Measurements from ENCODE around the gene VWA8.

The VWA8 gene

DNA sequence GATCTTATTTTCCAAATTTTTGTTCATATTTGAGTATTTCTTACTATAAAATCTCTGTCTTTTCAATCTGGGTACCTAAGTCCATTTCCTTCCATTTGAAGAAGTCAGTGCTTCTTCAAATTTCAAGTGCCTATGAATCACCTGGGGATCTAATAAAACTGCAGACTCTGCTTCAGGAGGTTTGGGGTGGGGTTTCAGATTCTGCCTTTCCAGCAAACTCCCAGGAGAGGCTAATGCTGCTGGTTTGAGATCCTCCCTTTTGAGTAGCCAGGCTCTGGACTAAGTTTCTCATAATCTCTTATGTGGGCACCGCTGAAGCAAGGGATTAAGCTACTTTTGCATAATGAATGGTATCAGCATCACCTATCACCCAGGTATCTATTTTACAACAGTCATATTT is 261.1 kb downstream of the VWA8 start:
- H3K9ac ChIP-seq = no peak overlapping the region
- H3K4me2 ChIP-seq = no peak overlapping the region
- no peak overlapping the region for H3K27ac ChIP-seq
- H3K4me1 ChIP-seq = peaks cover 14 to 24% (median 19%) of the 10 kb centered on the region in 10 experiments
- no peaks in the 10 kb centered on the region for H3K27me3 ChIP-seq
- H3K9me3 ChIP-seq (replicated peaks in 1 of 11) = no peaks in the 10 kb centered on the region; a peak in 1 of 22 replicates
- peaks cover 0 to 12% (median 0%) of the 10 kb centered on the region in 11 experiments; a peak in 4 of 22 replicates for H3K36me3 ChIP-seq
- TF ChIP-seq Cebpa-rat (IDR thresholded peaks at IDR 0.05) = no peak
- no peak overlapping the region for H3K4me3 ChIP-seq
- no peaks in the 10 kb centered on the region for H4K20me1 ChIP-seq

DNA sequence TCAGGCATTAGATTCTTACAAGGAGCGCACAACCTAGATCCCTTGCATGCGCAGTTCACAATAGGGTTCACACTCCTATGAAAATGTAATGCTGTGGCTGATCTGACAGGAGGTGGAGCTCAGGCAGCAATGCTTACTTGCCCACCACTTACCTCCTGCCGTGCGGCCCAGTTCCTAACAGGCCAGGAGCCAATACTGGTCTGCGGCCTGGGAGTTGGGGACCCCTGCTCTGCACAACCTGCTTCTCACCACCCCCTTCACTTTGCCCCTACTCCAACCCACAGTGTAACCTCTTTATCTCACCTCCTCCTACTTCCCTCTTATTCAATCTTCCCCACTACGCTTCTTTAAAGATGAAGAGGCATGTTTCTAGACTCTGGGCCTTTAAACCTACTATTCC is 263.3 kb downstream of the VWA8 start:
- Histone ChIP-seq H3K27ac (peak overlapping the region in 2 of 11 experiments; percentile 45 to 87; a peak in 2 of 22 replicates), H3K27me3 (no peaks in the 10 kb centered on the region), H3K9ac (no peak overlapping the region), H3K4me1 (peaks cover 17 to 36% (median 22%) of the 10 kb centered on the region in 10 experiments), H4K20me1 (no peaks in the 10 kb centered on the region), H3K9me3 (replicated peaks in 1 of 11) (no peaks in the 10 kb centered on the region; a peak in 1 of 22 replicates), H3K36me3 (peaks cover 0 to 12% (median 0%) of the 10 kb centered on the region in 11 experiments; a peak in 4 of 22 replicates), H3K4me3 (no peak overlapping the region), H3K4me2 (no peak overlapping the region)
- no peak for TF ChIP-seq Cebpa-rat (IDR thresholded peaks at IDR 0.05)

DNA sequence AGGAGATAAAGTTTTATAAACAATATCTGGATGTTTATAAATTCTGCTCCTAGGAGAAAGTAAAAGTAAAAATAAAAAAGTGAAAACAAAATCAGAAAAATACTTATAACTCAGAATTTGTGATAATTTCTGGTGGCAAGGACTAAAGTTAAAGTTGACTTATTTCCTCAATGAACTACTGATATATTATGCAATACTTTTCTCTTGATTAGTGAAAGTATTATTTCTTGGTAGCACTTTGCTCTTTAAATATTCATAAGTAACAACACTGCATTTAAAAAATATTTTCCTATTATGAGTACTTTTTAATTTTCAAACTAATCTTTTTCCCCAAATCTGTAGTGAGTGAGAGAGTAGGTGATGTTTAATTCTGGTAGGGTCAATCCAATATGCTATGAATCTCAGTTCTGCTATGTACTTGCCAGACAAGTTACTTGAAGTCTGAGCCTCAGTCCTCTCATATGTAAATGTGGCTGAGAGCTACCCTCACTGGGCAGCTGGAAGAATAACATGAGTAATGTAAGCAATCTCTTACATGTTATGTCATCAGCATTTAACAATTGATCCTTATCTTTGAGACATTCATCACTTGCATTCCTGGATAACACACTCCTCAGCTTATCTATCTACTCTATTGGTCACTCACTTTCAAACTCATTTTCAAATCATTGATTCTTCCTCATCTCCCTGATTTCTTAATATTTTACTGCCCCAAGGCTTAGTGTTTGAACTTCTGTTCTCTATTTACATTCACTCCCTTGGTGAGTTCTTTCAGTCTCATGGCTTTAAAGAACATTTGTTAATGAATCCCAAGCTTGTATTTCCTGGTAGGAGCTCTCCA is 264.5 kb downstream of the VWA8 start:
- Histone ChIP-seq H4K20me1 (no peaks in the 10 kb centered on the region), H3K4me3 (no peak overlapping the region), H3K4me2 (peak overlapping the region in 2 of 11 experiments; percentile 61 to 70; a peak in 5 of 22 replicates), H3K27me3 (no peaks in the 10 kb centered on the region), H3K9ac (no peak overlapping the region), H3K36me3 (peaks cover 0 to 13% (median 0%) of the 10 kb centered on the region in 11 experiments; a peak in 4 of 22 replicates), H3K27ac (peak overlapping the region in 6 of 11 experiments; percentile 7 to 87 (median 72); a peak in 9 of 22 replicates), H3K9me3 (replicated peaks in 1 of 11) (no peaks in the 10 kb centered on the region; a peak in 1 of 22 replicates), H3K4me1 (peaks cover 17 to 37% (median 22%) of the 10 kb centered on the region in 10 experiments)
- TF ChIP-seq Cebpa-rat (IDR thresholded peaks at IDR 0.05) = no peak

DNA sequence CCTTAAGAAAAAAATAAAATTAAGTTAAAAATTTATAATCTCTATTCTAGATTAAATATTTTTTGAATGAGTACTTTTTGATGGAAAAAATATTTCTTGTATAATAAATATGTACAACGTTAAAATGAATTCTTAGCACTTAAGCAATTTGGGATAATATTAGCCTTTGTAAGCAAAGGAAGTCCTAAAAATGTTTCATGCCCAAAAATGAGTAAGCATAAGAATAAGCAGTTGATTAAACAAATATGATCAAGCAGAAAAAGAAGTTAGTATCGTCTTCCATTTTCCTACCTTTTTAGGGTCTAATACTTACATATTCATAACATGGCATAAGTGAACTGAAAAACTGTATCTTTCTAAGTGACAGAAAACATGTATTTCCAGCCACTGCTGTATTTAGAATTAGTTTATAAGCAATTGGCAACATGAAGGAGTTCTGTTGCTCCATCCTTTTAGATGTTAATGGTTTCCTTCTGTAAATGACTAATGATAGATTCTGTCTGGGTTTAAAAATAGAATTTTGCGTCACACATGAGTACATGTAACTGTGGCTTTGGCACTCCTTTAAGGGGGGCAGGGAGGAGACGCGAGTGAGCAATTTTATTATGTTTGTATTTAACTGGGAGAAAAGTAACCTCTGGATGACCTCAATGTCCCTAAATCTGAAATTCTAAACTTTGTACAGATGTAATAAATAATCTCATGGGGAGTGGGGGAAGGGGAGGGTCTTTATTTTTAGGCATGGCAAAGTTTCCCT is 266.2 kb downstream of the VWA8 start:
- Histone ChIP-seq H3K4me1 (peaks cover 11 to 42% (median 19%) of the 10 kb centered on the region in 10 experiments), H3K9ac (peak overlapping the region in 7 of 11 experiments; percentile 17 to 67 (median 43); a peak in 10 of 22 replicates), H4K20me1 (no peaks in the 10 kb centered on the region), H3K27ac (peak overlapping the region in 10 of 11 experiments; percentile 36 to 87 (median 70); a peak in 18 of 22 replicates), H3K4me3 (no peak overlapping the region; a peak in 1 of 20 replicates), H3K4me2 (peak overlapping the region; percentile 34 to 71 (median 63)), H3K27me3 (no peaks in the 10 kb centered on the region), H3K36me3 (peaks cover 0 to 30% (median 0%) of the 10 kb centered on the region in 11 experiments; a peak in 5 of 22 replicates), H3K9me3 (replicated peaks in 1 of 11) (no peaks in the 10 kb centered on the region; a peak in 1 of 22 replicates)
- TF ChIP-seq Cebpa-rat (IDR thresholded peaks at IDR 0.05) = peak in 2 of 11 experiments; percentile 54; a peak in 3 of 22 replicates

DNA sequence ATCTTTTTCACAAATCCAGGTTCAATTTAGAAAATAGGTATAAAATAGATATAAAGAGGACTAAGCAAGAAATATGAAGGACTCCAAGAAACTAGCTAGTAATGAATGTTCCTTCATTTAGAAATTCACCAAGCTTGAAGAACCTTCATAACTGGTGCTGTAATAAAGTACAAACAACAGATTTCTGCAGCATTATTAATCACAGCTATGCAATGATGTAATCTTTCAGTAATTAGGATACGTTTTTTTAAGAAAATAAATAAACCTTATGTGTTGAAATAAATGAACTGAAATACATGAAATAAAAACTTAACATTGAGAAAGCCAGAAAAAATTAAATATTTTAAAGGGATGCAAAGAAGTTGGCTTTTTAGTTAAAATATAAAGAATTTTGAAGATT is 267.5 kb downstream of the VWA8 start:
- Histone ChIP-seq H4K20me1 (no peaks in the 10 kb centered on the region), H3K27ac (peak overlapping the region in 3 of 11 experiments; percentile 27 to 87 (median 80); a peak in 5 of 22 replicates), H3K4me1 (peaks cover 11 to 42% (median 19%) of the 10 kb centered on the region in 10 experiments), H3K9ac (no peak overlapping the region), H3K36me3 (peaks cover 0 to 23% (median 0%) of the 10 kb centered on the region in 11 experiments; a peak in 4 of 22 replicates), H3K9me3 (replicated peaks in 1 of 11) (no peaks in the 10 kb centered on the region), H3K27me3 (no peaks in the 10 kb centered on the region), H3K4me2 (no peak overlapping the region), H3K4me3 (no peak overlapping the region)
- no peak for TF ChIP-seq Cebpa-rat (IDR thresholded peaks at IDR 0.05)

DNA sequence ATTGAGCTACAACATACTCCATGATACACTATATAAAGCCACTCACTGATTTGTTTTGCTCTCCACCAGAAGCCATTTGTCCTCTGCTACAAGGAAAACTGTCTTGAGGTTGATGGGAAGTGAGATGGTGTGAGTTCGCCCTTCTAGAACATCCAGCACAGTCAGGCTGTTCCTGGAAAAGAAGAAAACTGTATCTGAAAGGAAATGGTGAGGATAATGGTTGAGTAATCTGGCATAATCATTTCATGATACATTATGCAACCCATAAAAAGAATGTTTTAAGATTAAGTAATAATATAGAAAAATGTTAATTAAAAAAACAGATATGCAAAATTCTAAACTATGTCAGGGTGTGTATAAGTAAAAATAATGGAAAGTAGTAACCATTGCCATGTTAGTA is 269.6 kb downstream of the VWA8 start:
- Histone ChIP-seq H4K20me1 (no peaks in the 10 kb centered on the region), H3K4me1 (peaks cover 11 to 34% (median 16%) of the 10 kb centered on the region in 10 experiments), H3K9ac (no peak overlapping the region), H3K4me2 (no peak overlapping the region), H3K9me3 (replicated peaks in 1 of 11) (no peaks in the 10 kb centered on the region), H3K36me3 (peaks cover 0 to 21% (median 0%) of the 10 kb centered on the region in 11 experiments; a peak in 4 of 22 replicates), H3K4me3 (no peak overlapping the region), H3K27ac (peak overlapping the region in 1 of 11 experiments; percentile 17; a peak in 1 of 22 replicates), H3K27me3 (no peaks in the 10 kb centered on the region)
- TF ChIP-seq Cebpa-rat (IDR thresholded peaks at IDR 0.05) = no peak

DNA sequence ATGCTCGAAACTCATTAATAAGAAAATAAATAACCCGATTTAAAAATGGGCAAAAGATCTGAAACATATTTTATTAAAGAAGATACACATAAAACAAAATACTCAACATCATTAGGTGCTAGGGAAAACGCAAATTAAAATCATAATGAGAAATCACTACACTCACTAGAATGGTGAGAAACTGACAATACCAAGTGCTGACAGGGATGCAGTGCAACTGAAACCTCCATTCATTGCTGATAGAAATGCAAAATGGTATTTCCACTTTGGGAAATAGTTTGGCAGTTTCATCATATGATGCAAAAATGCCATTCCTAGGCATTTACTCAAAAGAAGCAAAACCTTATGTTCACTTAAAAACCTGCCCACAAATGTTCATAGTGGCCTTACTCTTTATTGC is 278.1 kb downstream of the VWA8 start:
- Histone ChIP-seq H4K20me1 (no peaks in the 10 kb centered on the region), H3K4me3 (no peak overlapping the region), H3K27ac (no peak overlapping the region), H3K9ac (no peak overlapping the region), H3K9me3 (replicated peaks in 1 of 11) (no peaks in the 10 kb centered on the region), H3K4me2 (no peak overlapping the region), H3K4me1 (no peaks in the 10 kb centered on the region), H3K36me3 (peaks cover 0 to 43% (median 12%) of the 10 kb centered on the region in 11 experiments; a peak in 10 of 22 replicates), H3K27me3 (no peaks in the 10 kb centered on the region)
- TF ChIP-seq Cebpa-rat (IDR thresholded peaks at IDR 0.05) = no peak

DNA sequence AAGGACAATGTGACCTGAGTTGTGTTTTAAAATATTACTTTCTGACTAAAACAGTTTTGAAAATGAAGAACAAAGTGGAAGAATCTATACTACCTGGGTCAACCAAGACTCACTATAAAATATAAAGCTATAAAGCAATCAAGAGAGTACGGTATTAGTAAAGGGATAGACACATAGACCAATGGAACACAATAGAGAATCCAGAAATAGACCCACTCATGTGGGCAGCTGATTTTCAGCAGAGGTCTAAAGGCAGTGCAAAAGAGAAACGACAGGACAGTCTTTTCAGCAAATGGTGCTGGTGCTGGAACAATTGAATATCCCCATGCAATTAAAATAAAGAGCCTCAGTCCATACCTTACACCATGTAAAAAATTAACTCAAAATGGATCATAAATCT is 278.9 kb downstream of the VWA8 start:
- no peak for TF ChIP-seq Cebpa-rat (IDR thresholded peaks at IDR 0.05)
- Histone ChIP-seq H3K27me3 (no peaks in the 10 kb centered on the region), H3K4me3 (no peak overlapping the region), H3K9ac (no peak overlapping the region), H3K9me3 (replicated peaks in 1 of 11) (no peaks in the 10 kb centered on the region), H3K27ac (no peak overlapping the region), H3K4me2 (no peak overlapping the region), H3K36me3 (peaks cover 0 to 43% (median 12%) of the 10 kb centered on the region in 11 experiments; a peak in 10 of 22 replicates), H4K20me1 (no peaks in the 10 kb centered on the region), H3K4me1 (no peaks in the 10 kb centered on the region)

DNA sequence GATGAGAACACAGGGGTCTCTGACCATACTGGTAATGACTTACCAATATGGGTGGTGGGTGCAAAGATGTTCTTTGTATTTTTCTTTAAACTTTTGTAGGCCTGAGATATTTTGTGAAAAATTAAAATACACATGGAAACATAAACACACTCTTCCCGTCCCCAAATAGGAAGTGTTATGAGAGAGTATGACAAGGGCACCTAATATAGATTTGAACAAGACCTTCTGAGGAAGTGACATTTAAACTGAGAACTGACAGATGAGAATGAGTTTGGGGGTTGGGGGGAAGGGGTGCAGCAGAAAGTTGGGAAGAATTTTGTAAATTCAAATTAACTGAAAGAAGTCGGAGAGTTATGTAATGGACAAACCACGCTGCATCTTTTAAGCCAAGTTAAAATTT is 279.3 kb downstream of the VWA8 start:
- no peak for TF ChIP-seq Cebpa-rat (IDR thresholded peaks at IDR 0.05)
- H3K9me3 ChIP-seq (replicated peaks in 1 of 11) = no peaks in the 10 kb centered on the region

More for the DNA sequence above, 279.3 kb downstream of the VWA8 start:
- H3K27me3 ChIP-seq = no peaks in the 10 kb centered on the region
- H3K36me3 ChIP-seq = peaks cover 0 to 43% (median 12%) of the 10 kb centered on the region in 11 experiments; a peak in 10 of 22 replicates
- no peak overlapping the region for H3K27ac ChIP-seq
- no peaks in the 10 kb centered on the region for H3K4me1 ChIP-seq
- no peak overlapping the region for H3K9ac ChIP-seq
- H3K4me3 ChIP-seq = no peak overlapping the region
- no peaks in the 10 kb centered on the region for H4K20me1 ChIP-seq
- no peak overlapping the region for H3K4me2 ChIP-seq
